ENCODE data around the gene BACE2. TPM values are rescaled to one million over a fixed set of nuclear protein-coding genes. Genes with fewer than 3 reads are reported as not detected.
"Not testable (repeated sequence)": the region's sequence is repeated elsewhere in the genome, so short reads cannot be mapped to it uniquely, and the experiment has no call there.

The BACE2 gene
- polyA plus RNA-seq, 2 of the 4 experiments (the other 2 are of a cell fraction) = 15.2 to 26.0 TPM

DNA sequence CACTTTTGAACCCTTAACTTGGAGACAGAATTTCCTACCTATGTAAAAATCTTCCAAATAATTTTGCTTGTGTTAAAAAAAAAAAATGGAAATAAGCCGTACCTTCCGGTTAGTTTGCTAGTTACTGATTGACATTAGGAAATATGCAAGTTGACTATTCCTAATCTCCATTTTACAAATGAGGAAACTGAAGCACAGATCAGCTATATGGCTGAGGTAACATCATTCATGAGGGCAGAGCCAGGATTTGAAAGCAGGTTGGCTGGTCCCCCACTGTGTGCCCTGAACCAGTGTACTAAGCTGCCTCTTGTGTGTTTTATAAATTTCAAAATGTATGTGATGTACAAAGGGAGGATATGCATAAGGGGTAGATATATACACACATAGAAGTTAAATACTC lies 29.6 kb downstream of the BACE2 start:
- FAIRE-seq (no peak), DNase-seq (ENCODE audit: low read depth in 1 of 2, low spot score in 1 of 2) (no peak), ATAC-seq (no peak)
- TF ChIP-seq REST (IDR thresholded peaks at IDR 0.05) = no peak
- no peak for TF ChIP-seq MAZ (IDR thresholded peaks at IDR 0.05; ENCODE audit: borderline replicate concordance, low read depth, low read length)
- TF ChIP-seq CHD2 (IDR thresholded peaks at IDR 0.05; ENCODE audit: low read length, partially characterized antibody) = no peak
- no peak for TF ChIP-seq SMC3 (IDR thresholded peaks at IDR 0.05)
- no peak for TF ChIP-seq TP53 (CRISPR knock-in tag; IDR thresholded peaks at IDR 0.05)
- no peak for TF ChIP-seq NFE2L2 (conservative IDR thresholded peaks at IDR 0.05; ENCODE audit: low read length)
- POLR2A ChIA-PET = no interaction called here
- 73% methylated on average over 2 of the region's 2 CpGs for WGBS (ENCODE audit: missing lambda C conversion rate)
- no peaks in the 10 kb centered on the region for H3K9me3 ChIP-seq
- H3K4me2 ChIP-seq = no peak overlapping the region
- CTCF ChIA-PET = interaction anchor here (1.2 kb wide), 1 partner anchor 27 kb away, joined by 3 read pairs; no protein-coding TSS in a partner anchor
- H3K4me3 ChIP-seq = no peak overlapping the region
- H3K4me1 ChIP-seq = peaks cover 11% of the 10 kb centered on the region; the same call in 1 of the 3 replicates
- H3K27ac ChIP-seq = no peak overlapping the region

GRCh38 chr21:41198647-41199046 lies 30.7 kb downstream of the BACE2 start:
- CTCF ChIA-PET = interaction anchor here (0.7 kb wide), 1 partner anchor 28 kb away, joined by 3 read pairs; no protein-coding TSS in a partner anchor
- peaks cover 11% of the 10 kb centered on the region; the same call in 1 of the 3 replicates for H3K4me1 ChIP-seq
- FAIRE-seq; H3K9me3 ChIP-seq; H3K27ac ChIP-seq; POLR2A ChIA-PET; H3K4me2 ChIP-seq; H3K4me3 ChIP-seq; DNase-seq (ENCODE audit: low read depth in 1 of 2, low spot score in 1 of 2); ATAC-seq: not testable (repeated sequence)
- 75% methylated on average over 4 of the region's 5 CpGs for WGBS (ENCODE audit: missing lambda C conversion rate)

DNA sequence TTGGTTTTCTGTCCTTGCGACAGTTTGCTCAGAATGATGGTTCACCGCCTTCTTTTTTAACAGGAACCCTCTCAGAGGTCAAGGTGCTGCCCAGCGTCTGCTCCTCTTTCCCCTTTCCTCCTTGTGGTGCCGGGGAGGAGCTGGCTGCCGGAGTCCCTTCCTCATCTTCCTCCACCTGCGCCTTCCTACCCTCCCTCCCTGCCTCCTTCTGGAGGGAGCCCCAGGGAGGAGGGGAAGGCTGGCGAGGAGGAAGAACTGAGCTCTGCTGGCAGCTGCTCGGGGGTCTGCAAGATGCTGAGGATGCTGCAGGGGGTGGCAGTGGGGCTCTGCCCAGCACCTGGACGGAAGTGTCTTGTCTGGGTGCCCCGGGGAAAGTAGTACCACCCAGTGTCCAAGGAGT lies 31.2 kb downstream of the BACE2 start:
- ATAC-seq = no peak
- CTCF ChIA-PET = interaction anchor here (0.7 kb wide), 1 partner anchor 28 kb away, joined by 3 read pairs; no protein-coding TSS in a partner anchor
- WGBS (ENCODE audit: missing lambda C conversion rate) = 91% methylated on average over 7 of the region's 10 CpGs
- Histone ChIP-seq H3K27ac (no peak overlapping the region), H3K9me3 (no peaks in the 10 kb centered on the region), H3K4me2 (no peak overlapping the region), H3K4me3 (no peak overlapping the region), H3K4me1 (peaks cover 11% of the 10 kb centered on the region; the same call in 1 of the 3 replicates)
- no peak for FAIRE-seq
- TF ChIP-seq, protein P1, sequence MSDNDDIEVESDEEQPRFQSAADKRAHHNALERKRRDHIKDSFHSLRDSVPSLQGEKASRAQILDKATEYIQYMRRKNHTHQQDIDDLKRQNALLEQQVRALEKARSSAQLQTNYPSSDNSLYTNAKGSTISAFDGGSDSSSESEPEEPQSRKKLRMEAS (IDR thresholded peaks at IDR 0.05) = no peak
- no peak for TF ChIP-seq CBX2 (IDR thresholded peaks at IDR 0.05; ENCODE audit: borderline replicate concordance, low read depth)
- DNase-seq (ENCODE audit: low read depth in 1 of 2, low spot score in 1 of 2) = no peak
- POLR2A ChIA-PET = no interaction called here

DNA sequence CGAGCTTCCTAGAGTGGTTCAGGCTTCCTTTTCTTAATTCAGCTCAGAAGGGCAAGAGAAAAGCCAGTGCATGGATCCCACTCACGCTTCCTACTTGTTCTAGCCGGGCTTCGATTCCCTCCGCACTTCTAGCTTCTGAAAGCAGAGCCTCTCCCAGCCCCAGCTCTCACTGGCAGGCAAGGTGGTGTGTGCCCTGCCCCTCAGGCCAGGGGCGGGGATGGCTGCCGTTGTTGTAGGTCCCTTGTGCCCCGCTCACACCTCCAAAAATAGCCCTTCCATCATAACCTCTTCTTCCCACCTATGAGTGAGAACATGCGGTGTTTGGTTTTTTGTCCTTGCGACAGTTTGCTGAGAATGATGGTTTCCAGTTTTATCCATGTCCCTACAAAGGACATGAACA lies 31.6 kb downstream of the BACE2 start:
- ChIA-PET POLR2A (no interaction called here), CTCF (no interaction called here)
- 88% methylated on average over 10 of the region's 10 CpGs for WGBS (ENCODE audit: missing lambda C conversion rate)
- no peak for FAIRE-seq
- no peak overlapping the region for H3K27ac ChIP-seq
- ATAC-seq = no peak
- no peak overlapping the region for H3K4me3 ChIP-seq
- TF ChIP-seq BCL3 (IDR thresholded peaks at IDR 0.05) = no peak
- DNase-seq (ENCODE audit: low read depth in 1 of 2, low spot score in 1 of 2) = no peak
- no peak overlapping the region for H3K4me2 ChIP-seq
- H3K9me3 ChIP-seq = no peaks in the 10 kb centered on the region
- H3K4me1 ChIP-seq = peaks cover 11% of the 10 kb centered on the region; the same call in 1 of the 3 replicates

- POLR2A ChIA-PET = no interaction called here
- H3K4me2 ChIP-seq = no peak overlapping the region
- no peak overlapping the region for H3K4me3 ChIP-seq
- H3K4me1 ChIP-seq = peaks cover 11% of the 10 kb centered on the region; the same call in 1 of the 3 replicates
- H3K9me3 ChIP-seq = no peaks in the 10 kb centered on the region
- CTCF ChIA-PET = no interaction called here
- ATAC-seq = no peak
- TF ChIP-seq MYC (IDR thresholded peaks at IDR 0.05; ENCODE audit: borderline replicate concordance, low read length) (no peak), ELK1 (IDR thresholded peaks at IDR 0.05; ENCODE audit: low read depth, low read length) (no peak), USF2 (IDR thresholded peaks at IDR 0.05) (no peak), RFX5 (IDR thresholded peaks at IDR 0.05) (no peak)
- TF ChIP-seq, protein P1 (IDR thresholded peaks at IDR 0.05) = no peak
- FAIRE-seq = no peak
- no peak overlapping the region for H3K27ac ChIP-seq
- DNase-seq (ENCODE audit: low read depth in 1 of 2, low spot score in 1 of 2) = no peak
- 90% methylated on average over 5 of the region's 5 CpGs for WGBS (ENCODE audit: missing lambda C conversion rate)
Measured at GRCh38 chr21:41201385-41201784, 33.4 kb downstream of the BACE2 start.
